ENCODE data around the gene FLVCR2. TPM values are rescaled to one million over a fixed set of nuclear protein-coding genes. Genes with fewer than 3 reads are reported as not detected.

FLVCR2 gene
- total RNA-seq, 1 donor from 2014 or later: 0.79 TPM

GRCh38 chr14:75602503-75602902 lies 24.1 kb downstream of the FLVCR2 start:
- no peaks in the 10 kb centered on the region for H3K27me3 ChIP-seq (ENCODE audit: control insufficient read depth, insufficient read depth, low read length)
- FAIRE-seq (no peak), DNase-seq (ENCODE audit: low read depth) (no peak)
- H3K4me3 ChIP-seq (ENCODE audit: low read depth, low read length): no peak overlapping the region
- TF ChIP-seq CTCF (IDR thresholded peaks at IDR 0.05; ENCODE audit: insufficient read depth, low read length, severe bottlenecking): no peak
- no peaks in the 10 kb centered on the region for H3K36me3 ChIP-seq (ENCODE audit: control insufficient read depth, insufficient read depth, low read length)

GRCh38 chr14:75604979-75605851 lies 26.8 kb downstream of the FLVCR2 start:
- no peaks in the 10 kb centered on the region for H3K36me3 ChIP-seq (ENCODE audit: control insufficient read depth, insufficient read depth, low read length)
- FAIRE-seq (no peak), DNase-seq (ENCODE audit: low read depth) (peak; percentile 17)
- H3K27me3 ChIP-seq (ENCODE audit: control insufficient read depth, insufficient read depth, low read length): no peaks in the 10 kb centered on the region
- no peak for TF ChIP-seq CTCF (IDR thresholded peaks at IDR 0.05; ENCODE audit: insufficient read depth, low read length, severe bottlenecking)
- H3K4me3 ChIP-seq (ENCODE audit: low read depth, low read length): no peak overlapping the region

GRCh38 chr14:75605916-75606315 lies 27.5 kb downstream of the FLVCR2 start:
- no peaks in the 10 kb centered on the region for H3K36me3 ChIP-seq (ENCODE audit: control insufficient read depth, insufficient read depth, low read length)
- H3K4me3 ChIP-seq (ENCODE audit: low read depth, low read length): no peak overlapping the region
- TF ChIP-seq CTCF (IDR thresholded peaks at IDR 0.05; ENCODE audit: insufficient read depth, low read length, severe bottlenecking): no peak
- no peaks in the 10 kb centered on the region for H3K27me3 ChIP-seq (ENCODE audit: control insufficient read depth, insufficient read depth, low read length)
- FAIRE-seq: no peak
- DNase-seq (ENCODE audit: low read depth): no peak

- FAIRE-seq: no peak
- no peaks in the 10 kb centered on the region for H3K36me3 ChIP-seq (ENCODE audit: control insufficient read depth, insufficient read depth, low read length)
- no peaks in the 10 kb centered on the region for H3K27me3 ChIP-seq (ENCODE audit: control insufficient read depth, insufficient read depth, low read length)
- TF ChIP-seq CTCF (IDR thresholded peaks at IDR 0.05; ENCODE audit: insufficient read depth, low read length, severe bottlenecking): no peak
- DNase-seq (ENCODE audit: low read depth): no peak
- H3K4me3 ChIP-seq (ENCODE audit: low read depth, low read length): no peak overlapping the region
Measured at GRCh38 chr14:75607044-75607443, 28.6 kb downstream of the FLVCR2 start.

GRCh38 chr14:75607842-75608640 lies 29.6 kb downstream of the FLVCR2 start:
- H3K27me3 ChIP-seq (ENCODE audit: control insufficient read depth, insufficient read depth, low read length): no peaks in the 10 kb centered on the region
- no peak overlapping the region for H3K4me3 ChIP-seq (ENCODE audit: low read depth, low read length)
- DNase-seq (ENCODE audit: low read depth): no peak
- FAIRE-seq: no peak
- no peaks in the 10 kb centered on the region for H3K36me3 ChIP-seq (ENCODE audit: control insufficient read depth, insufficient read depth, low read length)
- no peak for TF ChIP-seq CTCF (IDR thresholded peaks at IDR 0.05; ENCODE audit: insufficient read depth, low read length, severe bottlenecking)

Measured in bronchial epithelial cell (primary cell).